Adrenal gland (tissue), 5 donors: ENCODE data around the gene KIAA1755.

Experiments
- POLR2A ChIP-seq, 2 donors: fragments of 450-650 bp; IDR thresholded peaks; one replicate each; pipeline ENCODE4 v1.6.1; 2017; ENCODE audit warnings: antibody characterized with exemption in 2 of 2, mild to moderate bottlenecking in 2 of 2, moderate library complexity in 1 of 2
- TF ChIP-seq, protein P1 (sequence below), 6 experiments: fragments of 450-650 bp in 4 of 6; fragments of 200-600 bp in 2 of 6; sonication (generic) in 1 of 6; IDR thresholded peaks; 1 replicate in 5 of 6; 2 replicates in 1 of 6; pipeline versions ENCODE4 v1.5.1 to v1.8.0; 2016 to 2021; ENCODE audit warnings: antibody characterized with exemption in 6 of 6, mild to moderate bottlenecking in 2 of 6, moderate library complexity in 1 of 6
- donor health status: DM: no; HTN: no; CAD: no.

GRCh38 chr20:38184101-38184500 is 76.4 kb downstream of the KIAA1755 start:
- TF ChIP-seq, protein P1, sequence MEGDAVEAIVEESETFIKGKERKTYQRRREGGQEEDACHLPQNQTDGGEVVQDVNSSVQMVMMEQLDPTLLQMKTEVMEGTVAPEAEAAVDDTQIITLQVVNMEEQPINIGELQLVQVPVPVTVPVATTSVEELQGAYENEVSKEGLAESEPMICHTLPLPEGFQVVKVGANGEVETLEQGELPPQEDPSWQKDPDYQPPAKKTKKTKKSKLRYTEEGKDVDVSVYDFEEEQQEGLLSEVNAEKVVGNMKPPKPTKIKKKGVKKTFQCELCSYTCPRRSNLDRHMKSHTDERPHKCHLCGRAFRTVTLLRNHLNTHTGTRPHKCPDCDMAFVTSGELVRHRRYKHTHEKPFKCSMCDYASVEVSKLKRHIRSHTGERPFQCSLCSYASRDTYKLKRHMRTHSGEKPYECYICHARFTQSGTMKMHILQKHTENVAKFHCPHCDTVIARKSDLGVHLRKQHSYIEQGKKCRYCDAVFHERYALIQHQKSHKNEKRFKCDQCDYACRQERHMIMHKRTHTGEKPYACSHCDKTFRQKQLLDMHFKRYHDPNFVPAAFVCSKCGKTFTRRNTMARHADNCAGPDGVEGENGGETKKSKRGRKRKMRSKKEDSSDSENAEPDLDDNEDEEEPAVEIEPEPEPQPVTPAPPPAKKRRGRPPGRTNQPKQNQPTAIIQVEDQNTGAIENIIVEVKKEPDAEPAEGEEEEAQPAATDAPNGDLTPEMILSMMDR (IDR thresholded peaks at IDR 0.05), result no peak
- TF ChIP-seq POLR2A (IDR thresholded peaks at IDR 0.05), result no peak
